ENCODE measurements around the gene MACO1.

GRCh38 chr1:25538191-25538767 is 107.6 kb downstream of the MACO1 start:
- no peak for TF ChIP-seq CTCF (optimal IDR thresholded peaks at IDR 0.05 in 1 of 3, IDR thresholded peaks at IDR 0.05 in 1 of 3, conservative IDR thresholded peaks at IDR 0.05 in 1 of 3; ENCODE audit: extremely low read depth in 1 of 3, insufficient read depth in 2 of 3, low read length in 3 of 3)
- no peak for TF ChIP-seq EZH2 (IDR thresholded peaks at IDR 0.05; ENCODE audit: low read length)
